ENCODE measurements around the gene IGFALS.

The IGFALS gene

DNA sequence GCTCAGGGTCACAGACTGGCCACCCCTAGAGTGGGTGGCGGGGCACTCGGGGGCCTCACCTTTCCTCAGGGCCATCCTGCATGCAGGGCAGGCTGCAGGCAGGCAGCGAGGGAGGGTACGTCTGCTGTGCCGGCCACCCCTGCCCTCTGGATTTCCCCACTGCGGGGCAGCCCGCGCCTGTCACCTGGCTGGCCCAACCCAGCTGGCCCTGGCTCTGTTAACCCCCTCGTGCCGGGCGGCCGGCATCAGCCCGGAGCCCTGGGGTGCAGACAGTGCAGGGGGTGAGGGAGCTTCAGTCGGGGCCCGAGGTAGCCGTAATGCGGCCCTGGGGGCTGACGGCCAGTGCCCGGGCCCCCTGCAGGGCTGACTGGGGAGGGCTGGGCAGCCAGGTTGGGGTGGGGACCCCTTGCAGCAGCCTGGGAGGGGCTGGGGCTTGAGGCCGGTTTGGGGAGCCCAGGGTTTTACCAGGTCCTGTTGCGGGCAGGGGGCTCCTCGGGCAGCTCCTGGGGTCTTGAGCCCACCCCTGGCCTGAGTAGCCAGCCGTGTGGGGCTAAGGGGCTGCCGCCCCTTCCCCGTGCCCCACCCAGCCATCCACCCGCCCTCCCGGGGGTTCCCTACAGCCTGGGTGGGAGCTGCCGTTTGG is at the start of gene IGFALS:
Gene IGFALS (minus strand): TSS at position 128 of the 643 bp plus-strand sequence. CDS start 53 bp downstream, at position 75.
- no peak for DNase-seq (ENCODE audit: low spot score)

DNA sequence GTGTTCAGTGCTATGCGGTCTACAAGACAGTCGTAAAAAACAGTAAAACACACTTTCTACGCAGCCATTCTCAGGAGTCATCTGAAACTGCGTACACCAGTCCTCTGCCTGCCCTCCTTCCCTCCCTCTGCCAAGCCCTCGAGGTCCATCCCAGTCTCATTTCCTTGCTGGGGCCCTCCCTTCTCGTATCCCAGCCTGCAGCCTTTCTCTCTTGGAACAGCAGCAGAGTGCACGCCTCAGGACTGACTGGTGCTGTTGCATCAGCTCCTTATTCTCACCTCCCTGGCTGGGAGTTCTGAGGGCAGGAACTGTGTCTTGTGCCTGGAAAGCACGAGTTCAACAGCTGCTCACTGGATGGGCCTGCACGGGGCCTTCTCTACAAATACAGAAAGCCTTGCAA is 46.0 kb upstream of the IGFALS start:
- DNase-seq (ENCODE audit: low spot score): no peak

DNA sequence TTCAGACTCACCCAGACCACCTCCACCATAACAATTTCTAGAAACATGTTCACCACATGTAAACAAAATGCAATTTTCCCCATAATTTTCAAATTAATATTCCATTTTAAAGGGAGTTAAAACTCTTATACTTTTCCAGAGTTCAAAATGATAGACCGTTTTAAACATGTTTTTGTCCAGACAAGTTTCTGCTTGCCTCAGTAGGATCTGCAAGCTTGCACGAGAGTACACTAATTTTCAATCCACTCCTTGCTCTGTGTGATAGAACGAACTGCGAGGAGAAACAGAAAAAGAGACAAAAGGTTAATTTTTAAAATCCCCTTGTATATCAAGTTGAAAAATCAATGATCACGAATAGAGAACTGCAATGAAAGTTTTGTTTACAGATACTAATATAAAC is 40.6 kb upstream of the IGFALS start:
- DNase-seq (ENCODE audit: low spot score): no peak

DNA sequence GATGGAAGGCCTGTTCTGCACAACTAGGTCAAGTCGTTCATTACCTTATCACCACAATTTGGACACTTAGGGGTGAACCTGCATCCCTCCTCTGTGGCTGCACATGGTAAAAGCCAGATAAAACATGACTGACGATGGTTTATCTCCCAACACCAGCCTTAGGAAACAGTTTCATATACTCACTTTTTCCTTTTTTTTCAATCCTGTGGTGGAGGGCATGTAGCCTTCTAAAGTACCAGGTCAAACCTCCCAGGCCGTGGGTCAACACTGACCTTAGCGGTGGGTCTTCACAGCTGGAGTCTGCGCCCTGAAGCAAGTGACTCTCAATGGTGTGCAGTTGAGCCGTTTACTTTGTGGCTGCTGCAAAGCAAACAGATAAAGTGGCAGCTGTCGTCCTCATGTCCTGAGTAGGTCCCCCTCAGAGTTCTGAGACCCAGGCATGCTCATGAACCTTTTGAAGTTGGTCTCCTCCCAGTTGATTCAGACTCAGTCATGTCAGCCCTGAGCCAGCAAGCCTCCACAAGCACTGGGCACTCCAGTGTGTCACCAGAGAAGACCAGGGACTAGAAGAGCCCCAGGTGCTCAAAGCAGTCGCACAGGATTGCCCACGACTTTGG is 39.4 kb upstream of the IGFALS start:
- DNase-seq (ENCODE audit: low spot score): no peak

DNA sequence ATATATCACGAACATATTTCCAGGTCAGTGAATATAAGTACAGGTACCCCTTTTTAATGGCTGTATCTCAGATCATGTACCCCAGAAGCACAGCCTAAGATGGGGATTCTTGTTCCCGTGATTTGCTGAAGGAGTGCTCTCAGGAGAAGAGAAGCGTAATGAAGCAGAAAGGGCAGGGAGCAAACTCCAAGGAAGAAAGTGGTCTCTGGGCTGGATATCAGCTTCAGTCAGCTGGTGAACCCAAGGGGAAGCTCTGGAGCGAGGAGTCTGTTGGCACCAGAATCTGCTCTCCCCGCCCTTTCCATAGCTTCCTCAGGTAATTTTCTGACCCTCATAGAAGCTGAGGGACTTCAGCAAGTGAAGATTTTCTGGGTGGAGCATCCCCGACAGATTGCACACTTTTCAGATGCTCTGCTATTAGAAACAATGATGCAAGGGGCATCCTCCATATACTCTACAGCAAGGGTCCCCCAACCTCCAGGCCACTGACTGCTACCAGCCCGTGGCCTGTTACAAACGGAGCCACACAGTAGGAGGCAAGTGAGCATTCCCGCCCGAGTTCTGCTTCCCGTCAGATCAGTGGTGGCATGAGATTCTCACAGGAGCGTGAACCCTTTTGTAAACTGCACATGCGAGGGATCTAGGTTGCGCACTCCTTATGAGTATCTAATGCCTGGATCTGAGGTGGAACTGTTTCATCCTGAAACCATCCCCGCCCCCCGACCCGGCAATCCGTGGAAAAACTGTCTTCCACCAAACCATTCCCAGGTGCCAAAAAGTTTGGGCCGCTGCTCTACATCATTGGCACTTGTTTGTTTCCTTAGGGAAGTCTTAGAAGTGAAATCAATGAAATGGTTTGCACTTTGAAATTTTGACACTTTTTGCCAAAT is 37.9 kb upstream of the IGFALS start:
- DNase-seq (ENCODE audit: low spot score): no peak

DNA sequence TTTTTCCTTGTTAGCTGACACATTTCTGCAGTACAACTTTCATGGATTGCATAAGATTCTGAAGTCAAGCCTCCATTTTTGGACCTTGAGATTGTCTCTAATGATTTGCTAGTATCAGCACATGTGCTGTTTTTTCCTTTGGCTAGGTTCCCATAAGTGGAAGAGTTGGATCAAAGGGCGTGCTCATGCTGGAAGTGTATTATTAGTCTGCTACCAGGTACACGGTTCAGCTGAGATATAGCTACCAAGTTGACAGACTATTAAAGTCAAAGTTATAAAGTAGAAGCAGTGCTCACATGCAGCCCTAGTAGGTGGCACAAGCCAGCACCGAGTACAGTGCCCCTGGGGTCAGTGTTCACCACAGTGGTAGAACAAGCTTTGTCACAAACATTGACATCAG is 36.7 kb upstream of the IGFALS start:
- DNase-seq (ENCODE audit: low spot score): no peak

DNA sequence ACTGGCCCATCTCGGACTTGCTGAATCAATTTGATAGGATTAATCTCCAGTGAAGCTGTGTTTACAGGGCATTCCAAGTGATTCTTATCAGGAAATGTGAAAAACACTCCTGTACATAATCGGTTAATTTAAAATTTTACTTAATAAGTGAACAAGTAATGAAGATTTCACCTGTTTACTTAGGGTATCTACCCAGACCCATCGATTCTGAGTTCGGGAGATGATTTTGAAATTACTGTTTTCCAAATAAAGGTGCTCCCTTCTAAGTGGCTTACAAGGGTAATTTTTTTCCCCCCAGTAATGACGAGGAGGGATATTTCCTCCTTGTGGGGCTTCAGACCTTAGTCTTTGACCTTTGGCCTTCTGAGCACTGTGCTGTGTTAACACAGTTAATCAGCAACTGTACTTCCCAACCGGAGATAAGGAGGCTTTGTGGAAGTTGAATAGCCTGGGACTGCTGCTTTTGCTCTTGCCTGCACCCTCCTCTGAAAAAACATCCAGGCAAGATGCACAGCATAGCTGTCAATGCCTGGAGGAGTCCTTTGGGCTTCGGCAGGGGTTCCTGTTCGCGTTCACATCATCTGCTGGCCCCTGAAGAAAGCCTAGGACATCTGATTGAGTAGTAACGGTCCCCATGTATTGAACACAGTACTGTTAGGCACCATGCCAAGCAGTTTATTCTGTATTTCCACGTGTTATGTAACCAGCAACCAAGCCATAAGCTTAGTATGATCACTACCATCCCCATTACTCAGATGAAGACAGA is 35.3 kb upstream of the IGFALS start:
- DNase-seq (ENCODE audit: low spot score): no peak

DNA sequence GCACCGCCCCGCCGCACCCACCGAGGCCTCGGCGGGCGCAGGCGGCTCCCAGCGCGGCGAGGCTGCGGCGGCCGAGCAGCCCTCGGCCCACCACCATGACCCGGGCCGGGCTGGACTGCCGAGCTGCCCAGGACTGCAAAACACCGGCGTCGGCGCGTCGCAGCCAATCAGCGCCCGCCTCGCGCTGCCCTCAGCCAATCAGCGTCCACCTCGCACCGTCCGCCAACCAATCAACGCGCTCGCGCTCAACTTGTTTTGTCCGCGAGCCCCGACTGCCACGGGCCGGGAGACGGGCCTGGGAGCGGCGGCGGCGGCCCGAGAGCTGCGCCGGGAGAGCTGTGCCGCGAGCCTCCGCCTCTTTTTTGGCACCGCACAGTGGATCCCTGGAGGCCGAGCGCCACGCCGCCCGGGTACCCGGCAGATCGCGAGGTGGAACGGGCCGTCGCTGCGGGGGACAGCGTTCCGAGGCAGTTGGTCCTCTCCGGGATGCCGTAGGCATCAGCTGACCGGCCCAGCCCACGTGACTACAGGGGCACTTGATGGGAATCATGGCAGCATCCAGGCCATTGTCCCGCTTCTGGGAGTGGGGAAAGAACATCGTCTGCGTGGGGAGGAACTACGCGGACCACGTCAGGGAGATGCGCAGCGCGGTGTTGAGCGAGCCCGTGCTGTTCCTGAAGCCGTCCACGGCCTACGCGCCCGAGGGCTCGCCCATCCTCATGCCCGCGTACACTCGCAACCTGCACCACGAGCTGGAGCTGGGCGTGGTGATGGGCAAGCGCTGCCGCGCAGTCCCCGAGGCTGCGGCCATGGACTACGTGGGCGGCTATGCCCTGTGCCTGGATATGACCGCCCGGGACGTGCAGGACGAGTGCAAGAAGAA is 33.4 kb upstream of the IGFALS start, which contains the start of the genes FAHD1 and HAGH:
Gene FAHD1 (plus strand): TSS at position 516 of the 883 bp plus-strand sequence. CDS start 33 bp downstream, at position 549.
Gene HAGH (minus strand): TSS at position 135 of the 883 bp plus-strand sequence. CDS start 38 bp downstream, at position 97.
- DNase-seq (ENCODE audit: low spot score): peak; percentile 98

DNA sequence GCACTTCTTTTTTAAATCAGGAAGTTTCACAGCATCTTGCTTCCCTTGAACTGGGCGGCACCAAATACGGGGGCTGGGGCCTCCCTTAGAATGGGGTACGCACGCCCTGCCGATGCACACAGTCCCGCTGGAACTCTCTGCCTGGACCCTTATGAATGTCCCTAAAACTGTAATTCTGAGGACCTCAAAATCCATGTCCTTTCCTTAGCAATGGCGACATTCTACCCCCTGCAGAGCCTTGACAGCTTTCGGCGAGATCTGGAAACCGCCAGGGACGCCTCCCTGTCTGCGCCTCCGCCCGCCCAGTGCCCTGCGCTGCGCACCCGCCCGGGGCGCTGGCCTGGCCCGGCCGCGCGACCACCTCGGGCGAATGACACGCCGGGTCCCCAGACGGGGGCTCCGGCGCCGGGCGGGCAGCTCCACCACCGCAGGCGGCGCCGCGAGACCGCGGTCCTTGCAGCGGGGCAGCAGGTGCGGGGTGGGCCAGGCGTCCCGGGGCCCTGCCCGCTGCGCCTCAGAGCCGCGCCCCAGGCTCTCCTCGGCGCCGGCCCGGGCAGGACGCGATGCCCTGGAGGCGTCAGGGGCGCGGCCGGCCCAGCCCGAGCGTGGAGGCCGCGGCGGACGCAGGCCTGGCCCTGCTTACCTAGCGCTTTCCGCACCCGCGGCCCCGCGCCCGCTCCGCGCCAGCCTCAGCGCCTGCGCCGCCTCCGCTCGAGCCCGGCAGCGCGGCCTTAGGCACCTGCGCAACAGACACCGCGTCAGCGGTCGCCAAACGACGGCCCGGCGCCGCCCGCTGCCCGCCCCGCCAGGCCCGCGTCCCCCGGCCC is 32.6 kb upstream of the IGFALS start:
- DNase-seq (ENCODE audit: low spot score): no peak

DNA sequence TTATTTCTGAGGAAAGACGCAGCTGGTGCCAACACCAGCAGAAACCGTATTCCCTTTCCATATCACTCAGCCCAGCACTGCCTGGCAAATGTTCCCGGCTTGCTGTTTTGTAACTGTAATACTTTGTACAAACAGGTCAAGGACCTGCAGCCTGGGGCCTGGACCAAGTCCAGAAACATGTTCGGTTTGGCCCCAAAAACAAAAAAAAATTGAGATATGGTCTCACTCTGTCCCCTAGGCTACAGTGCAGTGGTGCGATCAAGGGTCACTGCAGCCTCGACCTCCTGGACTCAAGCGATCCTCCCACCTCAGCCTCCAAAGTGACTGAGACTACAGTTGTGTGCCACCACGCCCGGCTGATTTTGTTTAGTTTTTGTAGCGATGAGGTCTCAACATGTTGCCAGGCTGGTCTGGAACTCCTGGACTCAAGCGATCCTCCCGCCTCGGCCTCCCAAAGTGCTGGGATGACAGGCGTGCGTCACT is 31.9 kb upstream of the IGFALS start:
- no peak for DNase-seq (ENCODE audit: low spot score)

DNA sequence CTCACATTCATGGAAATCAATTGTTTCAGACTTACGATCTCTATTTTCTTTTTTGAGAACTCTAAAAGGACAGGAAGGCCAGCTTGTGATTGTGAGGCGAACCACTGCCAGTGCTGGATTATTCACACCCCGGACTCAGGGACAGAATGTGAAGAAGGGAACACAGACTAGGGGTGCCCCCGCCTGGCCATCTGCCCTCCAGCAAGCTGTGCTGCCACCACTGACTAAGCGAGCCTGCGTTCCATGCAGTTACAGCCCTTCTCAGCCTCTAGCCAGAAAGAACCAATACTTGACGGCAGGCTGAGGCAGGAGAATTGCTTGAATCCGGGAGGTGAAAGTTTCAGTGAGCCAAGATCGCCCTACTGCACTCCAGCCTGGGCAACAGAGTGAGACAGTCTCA is 30.3 kb upstream of the IGFALS start:
- DNase-seq (ENCODE audit: low spot score): no peak

DNA sequence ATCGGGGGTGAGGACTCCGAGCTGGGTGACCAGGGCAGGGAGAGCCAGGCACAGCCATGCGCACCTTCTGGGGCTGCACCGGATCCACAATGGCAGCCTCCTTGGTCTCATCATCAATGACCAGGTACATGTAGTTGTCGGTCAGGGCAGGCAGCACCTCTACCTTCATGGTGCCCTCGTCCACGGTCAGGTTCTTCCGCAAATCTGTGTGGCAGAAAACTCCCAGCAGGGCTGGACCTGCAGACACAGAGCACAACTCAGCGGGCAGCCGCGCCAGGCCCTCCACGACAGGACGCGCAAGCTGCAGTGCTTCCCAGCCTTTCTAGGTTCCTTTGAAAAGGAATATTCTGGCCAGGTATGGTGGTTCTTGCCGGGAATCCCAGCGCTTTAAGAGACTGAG is 29.3 kb upstream of the IGFALS start:
- DNase-seq (ENCODE audit: low spot score): no peak

DNA sequence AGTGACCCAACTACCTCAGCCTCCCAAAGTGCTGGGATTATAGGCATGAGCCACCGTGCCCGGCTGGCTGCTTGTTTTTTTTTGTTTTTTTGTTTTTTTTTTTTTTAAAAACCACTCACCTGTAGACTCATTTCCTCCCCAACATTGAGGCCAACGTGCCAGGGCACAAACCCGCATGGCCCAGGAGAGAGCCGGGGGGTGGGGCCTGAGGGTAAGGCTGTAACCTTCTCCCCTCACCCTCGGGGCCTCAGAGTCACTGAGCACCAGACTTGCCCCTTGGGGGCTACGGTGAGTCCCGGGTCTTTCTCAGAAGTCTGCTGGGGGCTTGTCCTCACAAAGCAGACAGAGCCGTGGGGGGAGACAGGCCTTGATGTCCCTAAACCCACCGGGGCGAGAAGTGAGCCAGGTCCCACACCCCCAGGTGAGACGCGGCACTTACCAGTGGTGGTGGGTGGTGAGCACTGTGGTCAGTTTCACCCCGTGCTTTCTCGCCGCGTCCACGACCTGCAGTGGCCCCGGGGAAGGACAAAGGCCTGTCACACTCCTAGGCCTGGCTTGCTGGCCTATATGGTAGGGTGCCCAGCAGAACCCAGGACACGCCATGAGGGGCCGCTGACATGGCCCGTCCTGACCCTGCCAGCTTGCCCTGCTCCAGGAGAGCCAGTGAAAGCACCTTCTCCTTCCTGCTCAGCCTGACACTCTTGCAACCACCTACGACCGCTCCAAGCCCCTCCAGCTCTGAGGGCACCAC is 28.5 kb upstream of the IGFALS start:
- no peak for DNase-seq (ENCODE audit: low spot score)

DNA sequence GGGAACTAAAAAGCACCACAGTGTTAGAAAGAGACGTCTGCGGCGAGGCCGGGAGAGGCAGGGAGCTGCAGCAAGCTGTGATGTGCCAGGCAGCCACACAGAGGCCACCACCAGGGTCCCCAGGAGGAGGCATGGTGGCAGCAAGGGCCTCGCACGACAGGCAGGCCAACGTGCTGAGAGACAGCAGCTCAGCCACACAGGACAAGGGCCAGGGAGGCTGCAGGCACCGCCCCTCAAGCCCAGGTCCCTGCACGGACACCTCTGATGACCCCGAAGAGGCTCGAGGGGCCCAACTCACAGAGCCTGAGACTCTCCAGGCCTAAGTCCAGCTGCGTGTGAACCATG is 27.4 kb upstream of the IGFALS start:
- DNase-seq (ENCODE audit: low spot score): no peak

DNA sequence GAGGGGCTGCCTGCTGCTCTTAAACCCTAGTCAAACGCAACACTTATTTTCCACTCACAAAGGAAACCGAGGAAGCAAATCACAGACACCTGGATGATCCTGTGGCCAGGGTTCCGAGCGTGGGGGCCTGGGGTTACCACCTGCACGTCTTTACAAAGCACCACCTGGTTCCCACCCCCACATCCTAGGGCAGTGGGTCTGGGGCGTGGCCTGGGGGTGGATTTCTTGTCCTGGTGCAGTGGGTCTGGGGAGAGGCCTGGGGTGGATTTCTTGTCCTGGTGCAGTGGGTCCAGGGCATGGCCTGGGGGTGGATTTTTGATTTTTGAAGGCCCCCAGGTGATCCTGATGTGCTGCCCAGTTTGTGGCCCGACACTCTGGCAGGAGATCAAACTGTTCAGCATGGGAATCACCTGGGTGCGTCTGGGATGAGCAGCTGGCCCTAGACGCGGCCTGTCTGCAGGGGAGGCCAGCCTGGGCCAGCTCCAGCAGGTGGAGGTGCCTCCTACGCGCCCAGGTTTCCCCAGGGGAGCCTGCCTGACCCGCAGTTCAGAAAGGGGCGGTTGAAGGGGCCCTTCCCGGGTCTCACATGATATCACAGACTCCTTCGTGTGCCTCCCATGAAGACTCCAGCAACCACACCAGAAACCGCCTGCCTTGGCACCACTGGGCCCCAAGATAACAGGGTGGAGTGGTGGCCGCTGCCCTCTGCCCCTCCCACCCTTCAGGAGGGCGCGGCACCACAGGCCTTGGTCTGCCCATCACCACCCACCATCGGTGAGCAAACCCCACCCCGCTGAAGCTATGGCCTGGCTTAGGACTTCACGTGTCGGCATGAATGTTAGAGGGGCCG is 26.8 kb upstream of the IGFALS start:
- no peak for DNase-seq (ENCODE audit: low spot score)

DNA sequence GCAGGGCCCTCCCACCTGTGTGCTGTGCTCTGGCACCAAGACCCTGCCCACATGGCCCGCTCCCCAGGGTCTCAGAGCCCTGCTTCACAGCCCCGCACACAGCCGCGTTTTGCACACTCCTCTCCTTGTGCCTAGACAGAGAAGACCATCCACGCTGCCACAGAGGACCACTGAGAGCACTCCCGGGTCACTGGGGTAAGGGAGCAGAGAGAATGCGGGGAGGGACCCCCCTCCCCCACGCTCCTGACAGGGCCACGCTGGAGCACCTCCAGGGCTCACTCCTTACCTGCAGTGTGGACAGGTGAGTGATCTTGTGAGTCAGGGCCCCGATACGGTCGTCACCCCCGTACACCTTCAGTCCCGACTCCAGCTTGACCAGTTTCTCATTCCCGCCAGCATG is 26.1 kb upstream of the IGFALS start:
- no peak for DNase-seq (ENCODE audit: low spot score)

DNA sequence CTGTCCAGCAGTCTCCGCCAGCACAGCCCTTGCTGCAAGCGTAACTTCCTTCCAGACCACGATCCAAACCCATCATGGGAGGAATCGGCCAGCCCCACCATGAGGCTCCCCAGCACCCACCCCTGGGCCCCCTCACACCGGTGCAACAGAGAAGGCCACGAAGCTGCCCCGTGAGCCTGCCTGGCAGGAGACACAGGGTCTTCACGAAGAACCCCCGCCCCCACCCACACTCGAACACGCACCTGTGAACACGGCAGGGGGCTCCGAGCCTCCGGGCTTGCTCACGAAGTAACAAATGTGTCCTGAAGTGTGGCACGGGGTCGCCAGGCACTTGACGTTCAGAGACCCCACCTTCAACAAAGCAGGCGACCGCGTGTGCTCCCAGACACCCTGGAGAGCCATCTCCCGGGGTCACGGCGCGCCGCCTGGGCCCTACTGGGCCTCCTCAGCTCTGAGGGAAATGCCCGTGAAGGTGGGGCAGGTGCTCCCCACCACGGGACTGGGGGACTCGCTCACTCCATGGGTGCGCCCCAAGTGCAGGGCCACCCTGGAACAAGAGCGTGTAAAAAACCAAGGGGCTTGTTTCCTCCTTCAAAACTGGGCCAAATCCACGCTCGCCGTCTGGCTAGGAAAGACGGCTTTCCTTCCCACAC is 25.5 kb upstream of the IGFALS start:
- DNase-seq (ENCODE audit: low spot score): no peak

Measured in left forelimb (tissue), 1 donor.